Stimulated activated CD8-positive, alpha-beta memory T cell treated with anti-CD3 and anti-CD28 coated beads, Interleukin-12 subunit alpha, Interleukin-12 subunit beta, amount 100 ng/mL, for 24 hours (primary cell): Measurements from ENCODE around the gene PLEKHA7.
"Not testable (repeated sequence)": the region's sequence is repeated elsewhere in the genome, so short reads cannot be mapped to it uniquely, and the experiment has no call there.

Experiments used
- DNase-seq: peaks from one replicate; pipeline ENCODE4 v3.0.0-alpha.2; 2020; ENCODE audit errors: extremely low read depth

Gene PLEKHA7

GRCh38 chr11:16942911-16943310 is 71.3 kb downstream of the PLEKHA7 start:
- DNase-seq: no peak

GRCh38 chr11:16942342-16942741 is 71.9 kb downstream of the PLEKHA7 start:
- no peak for DNase-seq

- DNase-seq: no peak
Observed at GRCh38 chr11:16941935-16942334, 72.3 kb downstream of the PLEKHA7 start.

- DNase-seq: no peak
Observed at GRCh38 chr11:16938061-16938460, 76.2 kb downstream of the PLEKHA7 start.

- no peak for DNase-seq
Observed at GRCh38 chr11:16936643-16937042, 77.6 kb downstream of the PLEKHA7 start.

- DNase-seq: no peak
Observed at GRCh38 chr11:16935518-16936302, 78.5 kb downstream of the PLEKHA7 start.

- DNase-seq: no peak
Observed at GRCh38 chr11:16933756-16934603, 80.2 kb downstream of the PLEKHA7 start.

GRCh38 chr11:16933291-16933690 is 80.9 kb downstream of the PLEKHA7 start:
- DNase-seq: no peak

- DNase-seq: no peak
Observed at GRCh38 chr11:16928044-16928443, 86.2 kb downstream of the PLEKHA7 start.

- DNase-seq: no peak
Observed at GRCh38 chr11:16926883-16927626, 87.2 kb downstream of the PLEKHA7 start.

GRCh38 chr11:16925561-16926065 is 88.6 kb downstream of the PLEKHA7 start:
- no peak for DNase-seq

GRCh38 chr11:16924826-16925560 is 89.2 kb downstream of the PLEKHA7 start:
- no peak for DNase-seq

- DNase-seq: no peak
Observed at GRCh38 chr11:16924462-16924825, 89.8 kb downstream of the PLEKHA7 start.

GRCh38 chr11:16923987-16924386 is 90.2 kb downstream of the PLEKHA7 start:
- no peak for DNase-seq

- no peak for DNase-seq
Observed at GRCh38 chr11:16921668-16922067, 92.5 kb downstream of the PLEKHA7 start.

GRCh38 chr11:16921019-16921418 is 93.2 kb downstream of the PLEKHA7 start:
- DNase-seq: no peak

GRCh38 chr11:16920559-16920958 is 93.7 kb downstream of the PLEKHA7 start:
- no peak for DNase-seq

GRCh38 chr11:16918543-16919182 is 95.6 kb downstream of the PLEKHA7 start:
- not testable (repeated sequence) for DNase-seq

- no peak for DNase-seq
Observed at GRCh38 chr11:16917941-16918340, 96.3 kb downstream of the PLEKHA7 start.

- no peak for DNase-seq
Observed at GRCh38 chr11:16912692-16913111, 101.5 kb downstream of the PLEKHA7 start.

- no peak for DNase-seq
Observed at GRCh38 chr11:16911658-16912057, 102.6 kb downstream of the PLEKHA7 start.
